SK-N-SH treated with all-trans-retinoic acid at 6 μM for 48 hours (cell line): ENCODE data around the gene ANKS6.
A peak's percentile ranks its signal among the peaks of the same experiment; 100 is the strongest.

Experiments
- ATAC-seq: fragments of 200-7000 bp; cut with Tn5 transposase; 3 replicates; pipeline ENCODE4 v1.9.1; 2020; ENCODE audit warnings: mild to moderate bottlenecking, moderate library complexity
- ARNTL ChIP-seq: fragments of 450-650 bp; formaldehyde crosslinking; IDR thresholded peaks from 2 replicates; pipeline ENCODE4 v1.5.0; 2020; ENCODE audit warnings: low read depth, mild to moderate bottlenecking, moderate library complexity, borderline replicate concordance
- BACH2 ChIP-seq: fragments of 250-450 bp; sonication (Bioruptor Pico); IDR thresholded peaks from 2 replicates; pipeline ENCODE4 v1.9.0; 2021; ENCODE audit warnings: mild to moderate bottlenecking, borderline replicate concordance
- ESRRG ChIP-seq: fragments of 250-450 bp; sonication (Bioruptor Pico); IDR thresholded peaks from 2 replicates; pipeline ENCODE4 v1.6.1; 2021; ENCODE audit warnings: mild to moderate bottlenecking
- GLIS3 ChIP-seq: fragments of 250-450 bp; sonication (Bioruptor Pico); IDR thresholded peaks from 2 replicates; pipeline ENCODE4 v1.5.0; 2020; ENCODE audit warnings: mild to moderate bottlenecking, moderate library complexity
- ISL1 ChIP-seq: fragments of 250-450 bp; sonication (Bioruptor Pico); IDR thresholded peaks from 2 replicates; pipeline ENCODE4 v2.1.2; 2022; ENCODE audit warnings: mild to moderate bottlenecking, moderate library complexity
- PPARA ChIP-seq: fragments of 250-450 bp; sonication (Bioruptor Pico); IDR thresholded peaks from 2 replicates; pipeline ENCODE4 v1.5.0; 2020; ENCODE audit warnings: mild to moderate bottlenecking, borderline replicate concordance
- RARB ChIP-seq: fragments of 250-450 bp; sonication (Bioruptor Pico); IDR thresholded peaks from 2 replicates; pipeline ENCODE4 v1.8.0; 2021; ENCODE audit warnings: mild to moderate bottlenecking, moderate library complexity
- SNAI2 ChIP-seq: fragments of 250-450 bp; sonication (Bioruptor Pico); IDR thresholded peaks from 2 replicates; pipeline ENCODE4 v1.5.0; 2020; ENCODE audit warnings: mild to moderate bottlenecking, moderate library complexity
- TCF4 ChIP-seq: fragments of 250-450 bp; sonication (Bioruptor Pico); IDR thresholded peaks from 2 replicates; pipeline ENCODE4 v1.8.0; 2021; ENCODE audit warnings: mild to moderate bottlenecking, moderate library complexity, borderline replicate concordance
- TOX ChIP-seq: fragments of 250-450 bp; sonication (Bioruptor Pico); IDR thresholded peaks from 2 replicates; pipeline ENCODE4 v1.8.0; 2021; ENCODE audit warnings: mild to moderate bottlenecking, moderate library complexity, borderline replicate concordance
- TSHZ2 ChIP-seq: fragments of 250-450 bp; sonication (Bioruptor Pico); IDR thresholded peaks from 2 replicates; pipeline ENCODE4 v1.5.0; 2020; ENCODE audit warnings: mild to moderate bottlenecking, moderate library complexity
- ZFP3 ChIP-seq: fragments of 250-450 bp; sonication (Bioruptor Pico); IDR thresholded peaks from 2 replicates; pipeline ENCODE4 v1.5.0; 2020; ENCODE audit warnings: mild to moderate bottlenecking, moderate library complexity
- ZFP30 ChIP-seq: fragments of 450-650 bp; formaldehyde crosslinking; IDR thresholded peaks from 2 replicates; pipeline ENCODE4 v1.5.0; 2022; ENCODE audit warnings: mild to moderate bottlenecking, moderate library complexity
- ZNF565 ChIP-seq: fragments of 450-650 bp; formaldehyde crosslinking; conservative IDR thresholded peaks from 2 replicates; pipeline ENCODE4 v1.5.0; 2020; ENCODE audit warnings: low read depth, mild to moderate bottlenecking, moderate library complexity
- ZNF70 ChIP-seq: fragments of 450-650 bp; formaldehyde crosslinking; IDR thresholded peaks from 2 replicates; pipeline ENCODE4 v1.5.0; 2020; ENCODE audit warnings: mild to moderate bottlenecking, moderate library complexity
- ZNF8 ChIP-seq: fragments of 450-650 bp; formaldehyde crosslinking; IDR thresholded peaks from 2 replicates; pipeline ENCODE4 v1.5.0; 2020; ENCODE audit warnings: mild to moderate bottlenecking, moderate library complexity
- TF ChIP-seq, protein P1 (sequence below): fragments of 250-450 bp; sonication (Bioruptor Pico); IDR thresholded peaks from 2 replicates; pipeline ENCODE4 v1.8.0; 2021; ENCODE audit warnings: low read depth, mild to moderate bottlenecking, moderate library complexity, borderline replicate concordance
- TF ChIP-seq, protein P2 (sequence below): fragments of 250-450 bp; sonication (Bioruptor Pico); IDR thresholded peaks from 2 replicates; pipeline ENCODE4 v1.5.1; 2020; ENCODE audit warnings: low read depth, mild to moderate bottlenecking, moderate library complexity
- TF ChIP-seq, protein P3 (sequence below): fragments of 250-450 bp; sonication (Bioruptor Pico); IDR thresholded peaks from 2 replicates; pipeline ENCODE4 v1.8.0; 2020; ENCODE audit warnings: mild to moderate bottlenecking, moderate library complexity, borderline replicate concordance

The ANKS6 gene

GRCh38 chr9:98720402-98720801 lies 76.0 kb downstream of the ANKS6 start:
- no peak for TF ChIP-seq PPARA
- TF ChIP-seq TOX (CRISPR knock-in tag) = no peak
- no peak for TF ChIP-seq ZNF70
- TF ChIP-seq ZNF565 (CRISPR knock-in tag) = no peak
- TF ChIP-seq, protein P1, sequence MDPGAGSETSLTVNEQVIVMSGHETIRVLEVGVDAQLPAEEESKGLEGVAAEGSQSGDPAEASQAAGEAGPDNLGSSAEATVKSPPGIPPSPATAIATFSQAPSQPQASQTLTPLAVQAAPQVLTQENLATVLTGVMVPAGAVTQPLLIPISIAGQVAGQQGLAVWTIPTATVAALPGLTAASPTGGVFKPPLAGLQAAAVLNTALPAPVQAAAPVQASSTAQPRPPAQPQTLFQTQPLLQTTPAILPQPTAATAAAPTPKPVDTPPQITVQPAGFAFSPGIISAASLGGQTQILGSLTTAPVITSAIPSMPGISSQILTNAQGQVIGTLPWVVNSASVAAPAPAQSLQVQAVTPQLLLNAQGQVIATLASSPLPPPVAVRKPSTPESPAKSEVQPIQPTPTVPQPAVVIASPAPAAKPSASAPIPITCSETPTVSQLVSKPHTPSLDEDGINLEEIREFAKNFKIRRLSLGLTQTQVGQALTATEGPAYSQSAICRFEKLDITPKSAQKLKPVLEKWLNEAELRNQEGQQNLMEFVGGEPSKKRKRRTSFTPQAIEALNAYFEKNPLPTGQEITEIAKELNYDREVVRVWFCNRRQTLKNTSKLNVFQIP = no peak
- no peak for TF ChIP-seq ZNF8 (CRISPR knock-in tag)
- TF ChIP-seq ARNTL (CRISPR knock-in tag) = no peak
- TF ChIP-seq SNAI2 (CRISPR knock-in tag) = no peak
- TF ChIP-seq ESRRG (CRISPR knock-in tag) = no peak
- TF ChIP-seq, protein P2, sequence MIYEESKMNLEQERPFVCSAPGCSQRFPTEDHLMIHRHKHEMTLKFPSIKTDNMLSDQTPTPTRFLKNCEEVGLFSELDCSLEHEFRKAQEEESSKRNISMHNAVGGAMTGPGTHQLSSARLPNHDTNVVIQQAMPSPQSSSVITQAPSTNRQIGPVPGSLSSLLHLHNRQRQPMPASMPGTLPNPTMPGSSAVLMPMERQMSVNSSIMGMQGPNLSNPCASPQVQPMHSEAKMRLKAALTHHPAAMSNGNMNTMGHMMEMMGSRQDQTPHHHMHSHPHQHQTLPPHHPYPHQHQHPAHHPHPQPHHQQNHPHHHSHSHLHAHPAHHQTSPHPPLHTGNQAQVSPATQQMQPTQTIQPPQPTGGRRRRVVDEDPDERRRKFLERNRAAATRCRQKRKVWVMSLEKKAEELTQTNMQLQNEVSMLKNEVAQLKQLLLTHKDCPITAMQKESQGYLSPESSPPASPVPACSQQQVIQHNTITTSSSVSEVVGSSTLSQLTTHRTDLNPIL = no peak
- TF ChIP-seq, protein P3, sequence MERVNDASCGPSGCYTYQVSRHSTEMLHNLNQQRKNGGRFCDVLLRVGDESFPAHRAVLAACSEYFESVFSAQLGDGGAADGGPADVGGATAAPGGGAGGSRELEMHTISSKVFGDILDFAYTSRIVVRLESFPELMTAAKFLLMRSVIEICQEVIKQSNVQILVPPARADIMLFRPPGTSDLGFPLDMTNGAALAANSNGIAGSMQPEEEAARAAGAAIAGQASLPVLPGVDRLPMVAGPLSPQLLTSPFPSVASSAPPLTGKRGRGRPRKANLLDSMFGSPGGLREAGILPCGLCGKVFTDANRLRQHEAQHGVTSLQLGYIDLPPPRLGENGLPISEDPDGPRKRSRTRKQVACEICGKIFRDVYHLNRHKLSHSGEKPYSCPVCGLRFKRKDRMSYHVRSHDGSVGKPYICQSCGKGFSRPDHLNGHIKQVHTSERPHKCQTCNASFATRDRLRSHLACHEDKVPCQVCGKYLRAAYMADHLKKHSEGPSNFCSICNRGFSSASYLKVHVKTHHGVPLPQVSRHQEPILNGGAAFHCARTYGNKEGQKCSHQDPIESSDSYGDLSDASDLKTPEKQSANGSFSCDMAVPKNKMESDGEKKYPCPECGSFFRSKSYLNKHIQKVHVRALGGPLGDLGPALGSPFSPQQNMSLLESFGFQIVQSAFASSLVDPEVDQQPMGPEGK = no peak
- no peak for TF ChIP-seq GLIS3 (CRISPR knock-in tag)
- TF ChIP-seq ZFP30 = no peak
- no peak for TF ChIP-seq ZFP3
- TF ChIP-seq TCF4 (CRISPR knock-in tag) = no peak
- TF ChIP-seq, all 23 proteins: peak for 0
- ATAC-seq = no peak

DNA sequence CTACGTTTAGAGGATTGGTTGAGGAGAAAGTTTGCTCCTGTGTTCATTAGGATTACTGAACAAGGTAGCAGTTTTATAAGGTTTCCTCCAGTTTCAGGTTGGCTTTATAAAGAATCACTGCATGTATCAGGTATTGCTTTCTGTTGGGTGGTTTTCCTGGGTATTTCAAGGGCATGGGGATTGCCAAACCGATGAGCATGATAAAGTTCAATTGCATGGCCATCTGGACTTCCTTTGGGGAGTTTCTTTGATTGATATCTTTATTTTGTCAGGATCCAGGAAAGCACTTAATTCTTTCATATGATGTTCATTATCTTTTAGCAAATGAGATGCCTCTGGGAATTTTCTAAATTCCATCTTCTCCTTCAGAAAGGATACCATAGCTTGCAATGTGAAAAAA lies 77.3 kb downstream of the ANKS6 start:
- TF ChIP-seq GLIS3 (CRISPR knock-in tag) = no peak
- peak; percentile 62 for TF ChIP-seq TCF4 (CRISPR knock-in tag)
- no peak for ATAC-seq

GRCh38 chr9:98714833-98715232 lies 81.5 kb downstream of the ANKS6 start:
- ATAC-seq = no peak
- no peak for TF ChIP-seq ESRRG (CRISPR knock-in tag)
- TF ChIP-seq, protein P3 = no peak
- no peak for TF ChIP-seq SNAI2 (CRISPR knock-in tag)
- TF ChIP-seq ARNTL (CRISPR knock-in tag) = no peak
- TF ChIP-seq PPARA = no peak
- TF ChIP-seq ISL1 (CRISPR knock-in tag) = no peak
- no peak for TF ChIP-seq BACH2
- no peak for TF ChIP-seq GLIS3 (CRISPR knock-in tag)
- TF ChIP-seq, protein P2 = no peak
- TF ChIP-seq RARB = no peak
- TF ChIP-seq TSHZ2 = no peak
